NT2/D1 (cell line): ENCODE data around the gene CDKN1A.

ENCODE experiments used
- DNase-seq: peaks from one replicate; pipeline ENCODE4 v3.0.0-alpha.2; 2011; ENCODE audit warnings: low read depth, low spot score
- H3K27me3 ChIP-seq: 2 replicates; pipeline ENCODE4 v1.6.0; 2011; ENCODE audit warnings: mild to moderate bottlenecking; ENCODE audit not compliant: insufficient read length, insufficient read depth
- H3K36me3 ChIP-seq: 2 replicates; pipeline ENCODE4 v1.6.1; 2011; ENCODE audit warnings: mild to moderate bottlenecking, low read length, mixed read lengths; ENCODE audit not compliant: insufficient read depth, insufficient read length
- H3K4me1 ChIP-seq: 2 replicates; pipeline ENCODE4 v1.5.1; 2011; ENCODE audit not compliant: insufficient read depth, insufficient read length
- H3K4me3 ChIP-seq: 2 replicates; pipeline ENCODE4 v1.5.1; 2011; ENCODE audit warnings: low read depth; ENCODE audit not compliant: insufficient read length
- H3K9ac ChIP-seq: 2 replicates; pipeline ENCODE4 v1.6.0; 2011; ENCODE audit warnings: low read depth; ENCODE audit not compliant: insufficient read length
- H3K9me3 ChIP-seq: 2 replicates; pipeline ENCODE4 v1.5.1; 2011; ENCODE audit warnings: mild to moderate bottlenecking, low read length; ENCODE audit not compliant: insufficient read depth
- SUZ12 ChIP-seq: IDR thresholded peaks from 2 replicates; pipeline ENCODE4 v1.6.1; 2011; ENCODE audit not compliant: insufficient read length, insufficient read depth; ENCODE audit errors: extremely low read depth
- YY1 ChIP-seq: IDR thresholded peaks from 2 replicates; pipeline ENCODE4 v1.6.1; 2011; ENCODE audit not compliant: insufficient read length, insufficient read depth
- ZNF274 ChIP-seq: IDR thresholded peaks from 2 replicates; pipeline ENCODE4 v1.6.1; 2011; ENCODE audit warnings: mild to moderate bottlenecking, low read depth, low read length

The CDKN1A gene

GRCh38 chr6:36714511-36714910, 36.0 kb downstream of the CDKN1A start:
- TF ChIP-seq ZNF274 (no peak), YY1 (no peak), SUZ12 (no peak)
- peaks cover 10% of the 10 kb centered on the region for H3K4me1 ChIP-seq
- H3K9ac ChIP-seq = no peak overlapping the region
- H3K27me3 ChIP-seq = no peaks in the 10 kb centered on the region
- H3K9me3 ChIP-seq = no peaks in the 10 kb centered on the region
- DNase-seq = no peak
- no peaks in the 10 kb centered on the region for H3K36me3 ChIP-seq
- no peak overlapping the region for H3K4me3 ChIP-seq

- Histone ChIP-seq H3K4me3 (no peak overlapping the region), H3K4me1 (peaks cover 10% of the 10 kb centered on the region), H3K27me3 (no peaks in the 10 kb centered on the region), H3K9ac (no peak overlapping the region), H3K9me3 (no peaks in the 10 kb centered on the region), H3K36me3 (no peaks in the 10 kb centered on the region)
- TF ChIP-seq ZNF274 (no peak), SUZ12 (no peak), YY1 (no peak)
- DNase-seq = no peak
Measured at GRCh38 chr6:36715469-36715868, 37.0 kb downstream of the CDKN1A start.

- Histone ChIP-seq H3K9ac (no peak overlapping the region), H3K4me3 (no peak overlapping the region), H3K4me1 (peaks cover 10% of the 10 kb centered on the region), H3K27me3 (no peaks in the 10 kb centered on the region), H3K9me3 (no peaks in the 10 kb centered on the region), H3K36me3 (no peaks in the 10 kb centered on the region)
- TF ChIP-seq ZNF274 (no peak), SUZ12 (no peak), YY1 (no peak)
- DNase-seq = no peak
Measured at GRCh38 chr6:36716476-36717093, 38.1 kb downstream of the CDKN1A start.

- Histone ChIP-seq H3K9ac (no peak overlapping the region), H3K4me1 (peaks cover 10% of the 10 kb centered on the region), H3K27me3 (no peaks in the 10 kb centered on the region), H3K4me3 (no peak overlapping the region), H3K9me3 (no peaks in the 10 kb centered on the region), H3K36me3 (no peaks in the 10 kb centered on the region)
- TF ChIP-seq ZNF274 (no peak), SUZ12 (no peak), YY1 (no peak)
- no peak for DNase-seq
Measured at GRCh38 chr6:36717231-36717825, 38.8 kb downstream of the CDKN1A start.

GRCh38 chr6:36717871-36718540, 39.5 kb downstream of the CDKN1A start:
- no peaks in the 10 kb centered on the region for H3K9me3 ChIP-seq
- no peaks in the 10 kb centered on the region for H3K36me3 ChIP-seq
- peaks cover 10% of the 10 kb centered on the region for H3K4me1 ChIP-seq
- DNase-seq = no peak
- TF ChIP-seq YY1 (no peak), ZNF274 (no peak), SUZ12 (no peak)
- H3K4me3 ChIP-seq = no peak overlapping the region
- H3K27me3 ChIP-seq = no peaks in the 10 kb centered on the region
- no peak overlapping the region for H3K9ac ChIP-seq

- Histone ChIP-seq H3K4me1 (peaks cover 10% of the 10 kb centered on the region), H3K9me3 (no peaks in the 10 kb centered on the region), H3K27me3 (no peaks in the 10 kb centered on the region), H3K9ac (no peak overlapping the region), H3K36me3 (no peaks in the 10 kb centered on the region), H3K4me3 (no peak overlapping the region)
- no peak for TF ChIP-seq SUZ12
- no peak for TF ChIP-seq ZNF274
- TF ChIP-seq YY1 = no peak
- DNase-seq = no peak
Measured at GRCh38 chr6:36718560-36718959, 40.0 kb downstream of the CDKN1A start.

- TF ChIP-seq ZNF274 (no peak), SUZ12 (no peak), YY1 (no peak)
- Histone ChIP-seq H3K4me1 (peaks cover 10% of the 10 kb centered on the region), H3K9me3 (no peaks in the 10 kb centered on the region), H3K4me3 (no peak overlapping the region), H3K27me3 (no peaks in the 10 kb centered on the region), H3K9ac (no peak overlapping the region), H3K36me3 (no peaks in the 10 kb centered on the region)
- DNase-seq = no peak
Measured at GRCh38 chr6:36719126-36719525, 40.6 kb downstream of the CDKN1A start.
